T-helper 22 cell (primary cell): ENCODE measurements around the gene RAD54L.
A peak's percentile ranks its signal among the peaks of the same experiment; 100 is the strongest.
"Not testable (repeated sequence)": the region's sequence is repeated elsewhere in the genome, so short reads cannot be mapped to it uniquely, and the experiment has no call there.

Source experiments
- DNase-seq: peaks from one replicate; pipeline ENCODE4 v3.0.0-alpha.2; 2020; ENCODE audit warnings: low read depth

Gene RAD54L

GRCh38 chr1:46285730-46286477, 38.3 kb downstream of the RAD54L start:
- no peak for DNase-seq

GRCh38 chr1:46288485-46289133, 41.0 kb downstream of the RAD54L start:
- DNase-seq: no peak

GRCh38 chr1:46289134-46289494, 41.6 kb downstream of the RAD54L start:
- DNase-seq: no peak

- no peak for DNase-seq
Measured at GRCh38 chr1:46289976-46290375, 42.4 kb downstream of the RAD54L start.

GRCh38 chr1:46295306-46295705, 47.7 kb downstream of the RAD54L start:
- DNase-seq: no peak

- no peak for DNase-seq
Measured at GRCh38 chr1:46298387-46298786, 50.8 kb downstream of the RAD54L start.

- no peak for DNase-seq
Measured at GRCh38 chr1:46300673-46301405, 53.3 kb downstream of the RAD54L start.

GRCh38 chr1:46301406-46301807, 53.8 kb downstream of the RAD54L start:
- DNase-seq: no peak

GRCh38 chr1:46301808-46302640, 54.5 kb downstream of the RAD54L start:
- DNase-seq: no peak

- DNase-seq: no peak
Measured at GRCh38 chr1:46302641-46303037, 55.1 kb downstream of the RAD54L start.

GRCh38 chr1:46303038-46303871, 55.7 kb downstream of the RAD54L start, which contains the start of the genes LRRC41 and UQCRH:
Gene LRRC41 (minus strand): TSS chr1:46303616. CDS start chr1:46303322, 294 bp downstream.
Gene UQCRH (plus strand): TSS chr1:46303698. CDS start chr1:46303767, 69 bp downstream.
- peak; percentile 85 for DNase-seq

GRCh38 chr1:46303872-46304326, 56.3 kb downstream of the RAD54L start:
- no peak for DNase-seq

GRCh38 chr1:46306159-46306530, 58.6 kb downstream of the RAD54L start:
- no peak for DNase-seq

GRCh38 chr1:46309401-46310159, 62.0 kb downstream of the RAD54L start:
- no peak for DNase-seq

- no peak for DNase-seq
Measured at GRCh38 chr1:46310321-46310720, 62.8 kb downstream of the RAD54L start.

GRCh38 chr1:46315669-46316403, 68.3 kb downstream of the RAD54L start:
- no peak for DNase-seq

- no peak for DNase-seq
Measured at GRCh38 chr1:46317323-46317722, 69.8 kb downstream of the RAD54L start.

GRCh38 chr1:46319301-46319700, 71.7 kb downstream of the RAD54L start:
- not testable (repeated sequence) for DNase-seq
